ENCODE data around the gene CFAP43.
A peak's percentile ranks its signal among the peaks of the same experiment; 100 is the strongest.

CFAP43 gene

DNA sequence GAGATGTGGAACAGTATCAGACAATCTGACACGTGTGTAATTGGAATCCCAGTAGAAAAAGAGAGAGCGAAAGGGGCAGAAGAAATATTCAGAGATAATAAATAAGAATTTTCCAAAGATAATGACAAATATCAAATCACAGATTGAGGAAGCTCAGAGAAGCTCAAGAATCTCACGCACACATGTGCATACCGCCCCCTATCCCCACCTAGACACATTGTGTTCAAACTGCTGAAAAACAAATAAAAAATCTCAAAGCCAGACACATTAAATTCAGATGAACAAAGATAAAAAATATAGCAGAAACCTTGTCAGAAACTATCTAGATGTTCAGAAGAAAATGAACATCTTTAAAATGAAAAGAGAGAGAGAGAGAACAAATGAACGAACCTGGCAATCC is 92.9 kb downstream of the CFAP43 start:
- H3K4me3 ChIP-seq (ENCODE audit: low read depth, low read length): no peak overlapping the region
- in situ Hi-C loops (cut with HindIII; ENCODE audit: low pct_ligation_motif_present, low sequenced_read_pairs): no loop called here
- H3K36me3 ChIP-seq (replicated peaks): no peaks in the 10 kb centered on the region
- no peak for DNase-seq
- H3K27me3 ChIP-seq (replicated peaks): no peaks in the 10 kb centered on the region
- H3K27ac ChIP-seq: no peak overlapping the region
- TF ChIP-seq, protein P1, sequence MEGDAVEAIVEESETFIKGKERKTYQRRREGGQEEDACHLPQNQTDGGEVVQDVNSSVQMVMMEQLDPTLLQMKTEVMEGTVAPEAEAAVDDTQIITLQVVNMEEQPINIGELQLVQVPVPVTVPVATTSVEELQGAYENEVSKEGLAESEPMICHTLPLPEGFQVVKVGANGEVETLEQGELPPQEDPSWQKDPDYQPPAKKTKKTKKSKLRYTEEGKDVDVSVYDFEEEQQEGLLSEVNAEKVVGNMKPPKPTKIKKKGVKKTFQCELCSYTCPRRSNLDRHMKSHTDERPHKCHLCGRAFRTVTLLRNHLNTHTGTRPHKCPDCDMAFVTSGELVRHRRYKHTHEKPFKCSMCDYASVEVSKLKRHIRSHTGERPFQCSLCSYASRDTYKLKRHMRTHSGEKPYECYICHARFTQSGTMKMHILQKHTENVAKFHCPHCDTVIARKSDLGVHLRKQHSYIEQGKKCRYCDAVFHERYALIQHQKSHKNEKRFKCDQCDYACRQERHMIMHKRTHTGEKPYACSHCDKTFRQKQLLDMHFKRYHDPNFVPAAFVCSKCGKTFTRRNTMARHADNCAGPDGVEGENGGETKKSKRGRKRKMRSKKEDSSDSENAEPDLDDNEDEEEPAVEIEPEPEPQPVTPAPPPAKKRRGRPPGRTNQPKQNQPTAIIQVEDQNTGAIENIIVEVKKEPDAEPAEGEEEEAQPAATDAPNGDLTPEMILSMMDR (IDR thresholded peaks at IDR 0.05; ENCODE audit: low read depth, low read length, missing control alignments): peak; percentile 63

DNA sequence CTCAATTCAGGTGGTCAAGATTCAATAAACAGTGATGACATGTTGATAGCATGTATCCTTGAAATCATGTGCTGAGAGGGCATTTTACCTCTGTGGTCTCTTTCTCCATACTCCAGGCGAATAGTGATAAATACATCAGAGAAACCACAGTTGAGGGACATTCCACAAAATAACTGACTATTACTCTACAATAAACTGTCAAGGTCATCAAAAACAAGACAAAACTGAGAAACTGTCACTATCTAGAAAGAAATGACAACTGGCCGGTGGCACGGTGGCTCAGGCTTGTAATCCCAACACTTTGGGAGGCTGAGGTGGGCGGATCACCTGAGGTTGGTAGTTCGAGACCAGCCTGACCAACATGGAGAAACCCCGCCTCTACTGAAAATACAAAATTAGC is 94.0 kb downstream of the CFAP43 start:
- TF ChIP-seq, protein P1 (IDR thresholded peaks at IDR 0.05; ENCODE audit: low read depth, low read length, missing control alignments): no peak
- H3K4me3 ChIP-seq (ENCODE audit: low read depth, low read length): no peak overlapping the region
- DNase-seq: no peak
- in situ Hi-C loops (cut with HindIII; ENCODE audit: low pct_ligation_motif_present, low sequenced_read_pairs): no loop called here
- no peak overlapping the region for H3K27ac ChIP-seq
- no peaks in the 10 kb centered on the region for H3K36me3 ChIP-seq (replicated peaks)
- H3K27me3 ChIP-seq (replicated peaks): no peaks in the 10 kb centered on the region

DNA sequence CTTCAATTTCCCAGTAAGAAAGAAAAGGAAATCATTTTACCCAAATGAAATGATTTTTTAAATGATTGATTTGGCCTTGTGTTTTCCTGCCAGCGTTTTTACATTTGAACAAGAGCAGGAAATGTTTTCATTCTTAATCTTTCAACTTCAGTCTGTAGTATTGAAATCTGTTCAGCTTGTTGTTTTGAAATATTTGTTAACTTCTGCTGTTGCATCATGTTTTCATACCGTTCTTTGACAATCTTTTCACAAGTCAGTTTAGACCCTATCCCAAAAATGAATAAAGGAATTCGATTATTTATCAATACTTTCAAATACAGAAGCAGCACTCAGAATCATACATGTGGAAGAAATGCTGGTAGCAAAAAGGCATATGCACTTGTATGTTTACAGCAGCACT is 102.1 kb downstream of the CFAP43 start:
- no peak for DNase-seq
- no peaks in the 10 kb centered on the region for H3K36me3 ChIP-seq (replicated peaks)
- H3K4me3 ChIP-seq (ENCODE audit: low read depth, low read length): no peak overlapping the region
- H3K27me3 ChIP-seq (replicated peaks): no peaks in the 10 kb centered on the region
- TF ChIP-seq, protein P1 (IDR thresholded peaks at IDR 0.05; ENCODE audit: low read depth, low read length, missing control alignments): no peak
- H3K27ac ChIP-seq: no peak overlapping the region
- in situ Hi-C loops (cut with HindIII; ENCODE audit: low pct_ligation_motif_present, low sequenced_read_pairs): no loop called here

DNA sequence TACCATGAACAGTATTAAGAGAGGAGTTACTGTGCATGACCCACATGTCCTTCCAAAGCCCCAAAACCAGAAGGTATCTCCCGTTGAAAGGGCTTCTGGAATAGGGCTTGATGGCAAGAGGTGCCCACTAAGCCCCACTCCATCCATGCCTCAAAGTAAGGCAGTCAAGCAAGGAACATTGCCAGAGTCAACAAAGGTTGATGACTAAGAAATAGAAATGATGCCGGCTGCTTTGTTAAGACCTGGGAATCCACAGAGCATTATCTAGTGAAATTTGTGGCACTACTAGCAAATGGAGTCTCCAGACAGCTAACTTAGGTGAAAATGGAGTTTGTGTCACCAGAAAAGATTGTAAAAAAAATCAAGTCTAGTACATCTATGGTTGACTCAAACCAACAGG is 104.0 kb downstream of the CFAP43 start:
- in situ Hi-C loops (cut with HindIII; ENCODE audit: low pct_ligation_motif_present, low sequenced_read_pairs): no loop called here
- no peak for DNase-seq
- H3K36me3 ChIP-seq (replicated peaks): no peaks in the 10 kb centered on the region
- TF ChIP-seq, protein P1 (IDR thresholded peaks at IDR 0.05; ENCODE audit: low read depth, low read length, missing control alignments): no peak
- H3K27ac ChIP-seq: no peak overlapping the region
- no peaks in the 10 kb centered on the region for H3K27me3 ChIP-seq (replicated peaks)
- no peak overlapping the region for H3K4me3 ChIP-seq (ENCODE audit: low read depth, low read length)

DNA sequence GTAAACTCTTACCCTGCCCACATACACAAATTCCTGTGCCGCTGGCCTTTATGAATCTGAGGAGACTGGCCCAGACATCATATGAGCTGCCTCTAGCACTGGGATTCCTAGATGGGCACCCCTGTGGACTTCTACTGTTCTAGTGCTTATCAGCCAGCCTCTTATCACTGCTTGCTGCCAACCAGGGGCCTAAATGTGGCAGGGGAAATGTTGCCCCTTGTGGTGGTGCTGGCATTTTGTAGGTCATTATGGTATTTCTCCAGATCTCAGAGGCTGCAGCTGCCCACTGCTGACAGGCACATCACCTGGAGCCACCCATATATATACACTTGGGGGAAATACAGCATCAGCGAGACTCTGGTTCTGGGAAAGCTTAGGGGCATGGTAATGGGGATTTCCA is 104.8 kb downstream of the CFAP43 start:
- Histone ChIP-seq H3K36me3 (replicated peaks) (no peaks in the 10 kb centered on the region), H3K27me3 (replicated peaks) (no peaks in the 10 kb centered on the region), H3K27ac (no peak overlapping the region), H3K4me3 (ENCODE audit: low read depth, low read length) (no peak overlapping the region)
- no peak for DNase-seq
- TF ChIP-seq, protein P1 (IDR thresholded peaks at IDR 0.05; ENCODE audit: low read depth, low read length, missing control alignments): peak; percentile 40
- in situ Hi-C loops (cut with HindIII; ENCODE audit: low pct_ligation_motif_present, low sequenced_read_pairs): no loop called here

DNA sequence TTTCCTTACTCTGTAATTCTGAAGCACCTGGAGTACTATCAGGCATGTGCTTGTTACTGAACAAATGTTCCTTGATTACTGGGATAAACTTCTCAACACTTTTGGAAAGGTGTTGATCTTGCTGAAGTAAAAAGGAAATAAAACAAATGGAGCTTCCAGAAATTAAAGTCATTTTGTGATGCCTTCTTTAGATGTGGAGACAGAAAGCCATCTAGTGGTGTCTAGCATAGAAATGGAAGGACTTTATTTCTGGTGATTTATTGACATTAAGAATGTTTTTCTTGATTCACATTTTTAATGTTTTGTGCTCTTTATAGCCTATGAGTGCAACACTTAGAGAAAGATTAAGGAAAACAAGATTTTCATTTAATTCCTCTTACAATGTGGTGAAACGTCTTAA is 108.8 kb downstream of the CFAP43 start:
- H3K4me3 ChIP-seq (ENCODE audit: low read depth, low read length): no peak overlapping the region
- TF ChIP-seq, protein P1 (IDR thresholded peaks at IDR 0.05; ENCODE audit: low read depth, low read length, missing control alignments): peak; percentile 33
- no peaks in the 10 kb centered on the region for H3K36me3 ChIP-seq (replicated peaks)
- no peak for DNase-seq
- no peaks in the 10 kb centered on the region for H3K27me3 ChIP-seq (replicated peaks)
- in situ Hi-C loops (cut with HindIII; ENCODE audit: low pct_ligation_motif_present, low sequenced_read_pairs): no loop called here
- H3K27ac ChIP-seq: no peak overlapping the region

Data from brain microvascular endothelial cell (primary cell).